Caco-2 (cell line): ENCODE data around the gene MACROD1. TPM values are rescaled to one million over a fixed set of nuclear protein-coding genes. Genes with fewer than 3 reads are reported as not detected.

Experiments used
- BruUV-seq: library from RNA; stranded (reverse); fragments of 400-500 nt; replicated peaks from 2 replicates; lab custom pipeline; 2021; lab: Mats Ljungman, UMichigan
- CTCF ChIA-PET: fragments of 300-600 bp; sonication (Branson Sonifier 250); formaldehyde crosslinking; loops from one replicate; lab custom pipeline; 2022; ENCODE audit warnings: antibody characterized with exemption; lab: Charles Lee
- POLR2A ChIA-PET: fragments of 300-600 bp; sonication (Branson Sonifier 250); formaldehyde crosslinking; loops from one replicate; lab custom pipeline; 2022; ENCODE audit warnings: antibody characterized with exemption; lab: Charles Lee
- DNase-seq, 2 experiments: peaks; one replicate each; pipeline versions ENCODE4 v3.0.0 to v3.0.0-alpha.2; 2020 to 2022
- H3K27me3 ChIP-seq: replicated peaks from 2 replicates; pipeline ENCODE4 v1.6.0; 2011; ENCODE audit warnings: low read length; ENCODE audit not compliant: control insufficient read depth, insufficient read depth
- H3K36me3 ChIP-seq: 2 replicates; pipeline ENCODE4 v1.5.1; 2011; ENCODE audit warnings: low read length; ENCODE audit not compliant: control insufficient read depth, insufficient read depth
- H3K4me1 ChIP-seq: fragments of 250-450 bp; sonication (Bioruptor Pico); 2 replicates; pipeline ENCODE4 v1.5.1; 2020; ENCODE audit warnings: mild to moderate bottlenecking
- H3K4me3 ChIP-seq: 2 replicates; pipeline ENCODE4 v1.5.1; 2011; ENCODE audit warnings: low read depth, mild to moderate bottlenecking, control low read depth, low read length
- H3K9me3 ChIP-seq: fragments of 250-450 bp; sonication (Bioruptor Pico); 2 replicates; pipeline ENCODE4 v1.5.1; 2020; ENCODE audit warnings: mild to moderate bottlenecking, moderate library complexity
- H3K27ac Mint-ChIP-seq: one replicate; pipeline ENCODE4 v1.8.0; 2022; ENCODE audit warnings: mixed read lengths; ENCODE audit not compliant: unreplicated experiment
- H3K27me3 Mint-ChIP-seq: one replicate; pipeline ENCODE4 v1.8.0; 2022; ENCODE audit warnings: mixed read lengths; ENCODE audit not compliant: insufficient read depth, unreplicated experiment
- H3K36me3 Mint-ChIP-seq: one replicate; pipeline ENCODE4 v1.8.0; 2022; ENCODE audit warnings: mild to moderate bottlenecking, mixed read lengths; ENCODE audit not compliant: insufficient read depth, unreplicated experiment
- H3K4me1 Mint-ChIP-seq: one replicate; pipeline ENCODE4 v1.8.0; 2022; ENCODE audit warnings: low read depth, mixed read lengths; ENCODE audit not compliant: unreplicated experiment
- H3K4me3 Mint-ChIP-seq: one replicate; pipeline ENCODE4 v1.8.0; 2022; ENCODE audit warnings: mild to moderate bottlenecking, moderate library complexity, mixed read lengths; ENCODE audit not compliant: unreplicated experiment
- H3K9me3 Mint-ChIP-seq: one replicate; pipeline ENCODE4 v1.8.0; 2022; ENCODE audit warnings: mixed read lengths; ENCODE audit not compliant: unreplicated experiment
- intact Hi-C: fragments of 100-400 bp; cut with micrococcal nuclease; formaldehyde crosslinking; loops from one replicate; pipeline ENCODE4 v1.10.0; 2022; ENCODE audit not compliant: unreplicated experiment
- total RNA-seq: library from RNA; stranded (reverse); gene quantifications from 2 replicates; pipeline ENCODE4 v1.2.3, GENCODE V29; 2022
- TF ChIP-seq, protein P1 (sequence below), 2 experiments: fragments of 200-600 bp in 1 of 2; IDR thresholded peaks; 1 replicate in 1 of 2; 2 replicates in 1 of 2; pipeline versions ENCODE4 v1.5.1 to v1.8.0; 2011 to 2022; ENCODE audit warnings: antibody characterized with exemption in 1 of 2, control low read depth in 1 of 2, inconsistent platforms in 1 of 2, low read depth in 1 of 2, low read length in 1 of 2, mild to moderate bottlenecking in 1 of 2, moderate library complexity in 1 of 2; ENCODE audit not compliant: insufficient read depth in 1 of 2, severe bottlenecking in 1 of 2, unreplicated experiment in 1 of 2

MACROD1 gene
- total RNA-seq, 1 experiment from 2014 or later: 29.6 TPM

DNA sequence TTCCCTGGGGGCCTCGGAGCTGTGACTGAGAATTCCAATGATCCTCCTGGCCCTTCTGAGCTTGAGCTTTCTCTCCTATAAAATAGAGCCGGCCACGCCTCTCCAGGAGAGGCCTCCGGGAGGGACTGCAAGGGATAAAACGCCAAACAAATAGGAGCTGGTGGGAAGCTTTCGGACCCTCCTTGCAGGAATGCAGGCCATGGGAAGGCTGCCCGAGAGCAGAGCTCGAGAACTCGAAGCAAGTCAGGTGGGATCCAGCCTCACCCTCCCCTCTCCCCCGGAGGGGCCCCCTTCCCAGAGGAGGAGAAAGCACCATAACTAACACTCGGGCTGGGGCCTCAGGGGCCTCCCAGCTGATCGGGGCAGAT, 95.6 kb downstream of the MACROD1 start:
- no peaks in the 10 kb centered on the region for H3K4me1 ChIP-seq
- Mint-ChIP-seq H3K4me3 (no peak overlapping the region), H3K4me1 (no peaks in the 10 kb centered on the region), H3K27ac (no peak overlapping the region), H3K27me3 (no peaks in the 10 kb centered on the region), H3K9me3 (no peaks in the 10 kb centered on the region), H3K36me3 (no peaks in the 10 kb centered on the region)
- H3K27me3 ChIP-seq: no peaks in the 10 kb centered on the region
- BruUV-seq: no TSS peak
- no peaks in the 10 kb centered on the region for H3K36me3 ChIP-seq
- H3K9me3 ChIP-seq: no peaks in the 10 kb centered on the region
- H3K4me3 ChIP-seq: no peak overlapping the region
- DNase-seq: no peak
- intact Hi-C loops: no loop called here
- ChIA-PET CTCF (interaction anchor here (0.7 kb wide), 1 partner anchor 62 kb away, joined by 3 read pairs; no protein-coding TSS in a partner anchor), POLR2A (no interaction called here)
- TF ChIP-seq, protein P1, sequence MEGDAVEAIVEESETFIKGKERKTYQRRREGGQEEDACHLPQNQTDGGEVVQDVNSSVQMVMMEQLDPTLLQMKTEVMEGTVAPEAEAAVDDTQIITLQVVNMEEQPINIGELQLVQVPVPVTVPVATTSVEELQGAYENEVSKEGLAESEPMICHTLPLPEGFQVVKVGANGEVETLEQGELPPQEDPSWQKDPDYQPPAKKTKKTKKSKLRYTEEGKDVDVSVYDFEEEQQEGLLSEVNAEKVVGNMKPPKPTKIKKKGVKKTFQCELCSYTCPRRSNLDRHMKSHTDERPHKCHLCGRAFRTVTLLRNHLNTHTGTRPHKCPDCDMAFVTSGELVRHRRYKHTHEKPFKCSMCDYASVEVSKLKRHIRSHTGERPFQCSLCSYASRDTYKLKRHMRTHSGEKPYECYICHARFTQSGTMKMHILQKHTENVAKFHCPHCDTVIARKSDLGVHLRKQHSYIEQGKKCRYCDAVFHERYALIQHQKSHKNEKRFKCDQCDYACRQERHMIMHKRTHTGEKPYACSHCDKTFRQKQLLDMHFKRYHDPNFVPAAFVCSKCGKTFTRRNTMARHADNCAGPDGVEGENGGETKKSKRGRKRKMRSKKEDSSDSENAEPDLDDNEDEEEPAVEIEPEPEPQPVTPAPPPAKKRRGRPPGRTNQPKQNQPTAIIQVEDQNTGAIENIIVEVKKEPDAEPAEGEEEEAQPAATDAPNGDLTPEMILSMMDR (IDR thresholded peaks at IDR 0.05; ENCODE audit: insufficient read depth in 1 of 2, low read depth in 1 of 2, low read length in 1 of 2, severe bottlenecking in 1 of 2, unreplicated experiment in 1 of 2): no peak

DNA sequence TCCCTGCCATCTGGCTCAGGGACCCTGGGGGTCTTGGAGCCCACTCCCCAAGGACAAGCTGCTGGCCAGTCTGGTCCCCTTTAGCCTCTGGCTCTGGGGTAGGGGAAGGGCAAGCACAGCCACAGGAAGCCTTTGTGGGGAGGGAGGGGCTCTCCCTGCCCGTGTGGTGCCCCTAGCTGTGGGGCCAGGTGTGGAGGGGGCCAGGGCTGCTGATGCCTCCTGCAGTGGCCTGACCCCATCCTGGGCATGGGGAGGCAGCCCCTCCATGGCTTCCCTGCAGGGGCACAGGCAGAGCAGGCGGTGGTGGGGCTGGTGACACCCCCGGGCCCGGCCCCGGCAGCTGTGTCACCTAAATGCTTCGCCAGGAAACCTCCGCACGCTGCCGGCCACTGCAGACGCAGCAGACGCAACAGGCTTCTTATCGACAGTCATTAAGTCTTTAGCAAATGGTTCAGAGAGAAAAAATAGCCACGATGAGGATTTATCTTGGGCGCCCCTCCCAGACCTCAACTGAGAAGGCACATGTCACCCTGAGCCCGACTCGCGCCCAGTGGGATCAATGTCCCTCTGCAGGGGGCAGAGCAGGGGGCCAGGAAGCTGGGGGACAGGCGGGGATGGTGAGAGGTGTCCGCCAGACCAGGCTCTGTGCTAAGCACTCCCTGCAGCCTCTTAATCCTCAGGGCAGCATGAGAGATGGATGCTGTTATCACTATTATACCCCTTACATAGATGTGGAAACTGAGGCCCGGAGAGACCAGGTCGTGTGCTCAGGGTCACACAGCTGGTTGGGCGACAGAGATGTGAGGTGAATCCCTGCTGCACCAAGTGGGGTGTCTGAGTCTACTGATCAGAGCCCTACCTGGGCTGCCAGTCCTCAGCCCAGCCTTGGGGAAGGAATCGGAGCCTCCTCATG, 96.3 kb downstream of the MACROD1 start:
- Mint-ChIP-seq H3K9me3 (no peaks in the 10 kb centered on the region), H3K27ac (no peak overlapping the region), H3K4me1 (no peaks in the 10 kb centered on the region), H3K4me3 (no peak overlapping the region), H3K27me3 (no peaks in the 10 kb centered on the region), H3K36me3 (peaks cover 5% of the 10 kb centered on the region)
- Histone ChIP-seq H3K4me1 (no peaks in the 10 kb centered on the region), H3K9me3 (no peaks in the 10 kb centered on the region), H3K4me3 (no peak overlapping the region), H3K36me3 (no peaks in the 10 kb centered on the region), H3K27me3 (no peaks in the 10 kb centered on the region)
- TF ChIP-seq, protein P1 (IDR thresholded peaks at IDR 0.05; ENCODE audit: insufficient read depth in 1 of 2, low read depth in 1 of 2, low read length in 1 of 2, severe bottlenecking in 1 of 2, unreplicated experiment in 1 of 2): no peak
- POLR2A ChIA-PET: no interaction called here
- no TSS peak for BruUV-seq
- intact Hi-C loops: no loop called here
- CTCF ChIA-PET: interaction anchor here (0.7 kb wide), 1 partner anchor 62 kb away, joined by 3 read pairs; no protein-coding TSS in a partner anchor
- no peak for DNase-seq

GRCh38 chr11:64068705-64069400, 97.1 kb downstream of the MACROD1 start:
- no peaks in the 10 kb centered on the region for H3K4me1 ChIP-seq
- no TSS peak for BruUV-seq
- H3K4me3 ChIP-seq: no peak overlapping the region
- no peaks in the 10 kb centered on the region for H3K27me3 Mint-ChIP-seq
- POLR2A ChIA-PET: no interaction called here
- DNase-seq: no peak
- peaks cover 6% of the 10 kb centered on the region for H3K36me3 Mint-ChIP-seq
- H3K27me3 ChIP-seq: no peaks in the 10 kb centered on the region
- no peaks in the 10 kb centered on the region for H3K9me3 ChIP-seq
- TF ChIP-seq, protein P1 (IDR thresholded peaks at IDR 0.05; ENCODE audit: insufficient read depth in 1 of 2, low read depth in 1 of 2, low read length in 1 of 2, severe bottlenecking in 1 of 2, unreplicated experiment in 1 of 2): no peak
- CTCF ChIA-PET: no interaction called here
- H3K27ac Mint-ChIP-seq: no peak overlapping the region
- H3K4me3 Mint-ChIP-seq: no peak overlapping the region
- no peaks in the 10 kb centered on the region for H3K36me3 ChIP-seq
- intact Hi-C loops: no loop called here
- no peaks in the 10 kb centered on the region for H3K4me1 Mint-ChIP-seq
- no peaks in the 10 kb centered on the region for H3K9me3 Mint-ChIP-seq
